GM15510 (cell line): ENCODE results near the gene MARCHF11.

ENCODE experiments used
- POLR2A ChIP-seq: IDR thresholded peaks from 3 replicates; pipeline ENCODE4 v1.6.1; 2011; ENCODE audit warnings: borderline replicate concordance; ENCODE audit not compliant: insufficient read length; ENCODE audit errors: extremely low read depth

The MARCHF11 gene

DNA sequence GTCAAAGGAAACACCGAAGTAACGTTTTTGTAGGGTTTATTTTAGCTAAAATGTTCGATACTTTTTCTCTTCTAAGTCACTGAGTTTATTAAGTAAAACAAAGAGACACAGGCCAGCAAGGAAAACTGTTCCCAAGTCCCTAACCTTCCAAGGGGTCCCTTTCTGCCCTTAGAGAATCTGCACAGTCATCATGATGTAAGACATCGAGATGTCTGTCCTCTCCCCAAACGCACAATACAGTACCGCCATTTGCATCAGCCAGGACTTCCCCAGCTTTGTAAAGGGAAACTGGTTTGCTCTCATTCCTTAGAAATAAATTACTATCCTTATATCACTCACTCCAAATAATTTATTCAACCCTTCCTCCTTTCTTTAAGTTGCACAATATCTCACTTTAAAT lies 89.3 kb downstream of the MARCHF11 start:
- no peak for TF ChIP-seq POLR2A

DNA sequence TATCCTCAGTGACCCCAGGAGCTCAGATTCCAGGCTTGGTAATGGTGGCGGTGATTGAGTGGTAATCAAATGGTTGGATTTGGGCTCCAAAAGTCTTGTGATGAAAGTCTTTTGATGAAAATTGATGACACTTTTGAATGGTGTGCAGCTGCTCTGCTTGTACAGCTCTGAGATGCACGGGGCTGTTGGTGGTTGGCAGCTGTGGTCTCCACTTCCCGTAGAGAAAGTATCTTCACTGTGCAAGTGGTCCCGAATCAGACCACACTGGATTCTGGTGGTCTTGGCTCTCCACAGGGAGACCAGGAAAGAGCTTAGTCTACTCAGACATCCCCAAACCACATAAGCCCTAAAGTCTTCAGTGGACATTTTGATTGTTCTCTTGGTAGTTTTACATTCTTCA lies 96.6 kb downstream of the MARCHF11 start:
- TF ChIP-seq POLR2A, result no peak

- no peak for TF ChIP-seq POLR2A
Measured at GRCh38 chr5:16082053-16082452, 97.5 kb downstream of the MARCHF11 start.

- no peak for TF ChIP-seq POLR2A
Measured at GRCh38 chr5:16081376-16081955, 98.1 kb downstream of the MARCHF11 start.

DNA sequence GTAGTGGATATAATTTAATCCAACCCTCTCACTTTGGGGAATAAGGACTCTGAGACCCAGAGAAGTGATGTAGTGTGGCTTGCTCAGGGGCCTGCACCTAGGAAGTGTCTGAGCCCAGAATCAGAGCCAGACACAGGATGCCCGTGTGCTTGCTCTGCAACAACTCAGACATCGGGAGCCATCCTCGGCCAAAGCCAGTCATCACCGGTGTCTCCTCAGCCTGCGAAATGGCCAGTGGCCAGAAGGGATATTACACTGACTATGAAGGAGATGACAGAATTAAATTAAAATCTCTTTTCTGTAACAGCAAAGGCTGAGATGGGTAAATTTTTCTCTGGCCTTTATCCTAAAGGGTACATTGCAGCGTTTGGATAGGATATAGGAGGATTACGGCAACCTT lies 102.9 kb downstream of the MARCHF11 start:
- no peak for TF ChIP-seq POLR2A

GRCh38 chr5:16074358-16074757 lies 105.2 kb downstream of the MARCHF11 start:
- TF ChIP-seq POLR2A, result no peak

- TF ChIP-seq POLR2A, result no peak
Measured at GRCh38 chr5:16072616-16073015, 107.0 kb downstream of the MARCHF11 start.

GRCh38 chr5:16067415-16067814 lies 112.2 kb downstream of the MARCHF11 start:
- no peak for TF ChIP-seq POLR2A

GRCh38 chr5:16066810-16067209 lies 112.8 kb downstream of the MARCHF11 start:
- TF ChIP-seq POLR2A, result no peak

DNA sequence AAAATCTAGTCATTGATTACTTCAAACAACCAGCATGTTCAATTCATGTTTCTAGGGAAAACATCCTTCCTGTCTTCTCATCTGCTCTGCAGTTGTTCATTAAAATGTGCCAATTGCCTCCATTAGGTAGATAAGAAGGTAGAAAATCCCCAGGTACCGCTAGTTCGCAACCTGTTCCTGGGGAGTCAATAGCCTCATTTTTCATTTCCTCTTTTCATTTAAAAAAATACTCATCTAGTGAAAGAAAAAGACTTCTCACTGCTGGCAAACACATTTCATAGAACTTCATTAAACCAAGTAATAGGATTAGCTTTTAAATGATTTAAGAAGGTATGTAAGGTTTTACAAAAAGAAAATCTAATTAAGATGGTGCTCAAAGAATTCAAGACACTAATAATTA lies 113.3 kb downstream of the MARCHF11 start:
- TF ChIP-seq POLR2A, result no peak

- no peak for TF ChIP-seq POLR2A
Measured at GRCh38 chr5:16065831-16066230, 113.8 kb downstream of the MARCHF11 start.

- no peak for TF ChIP-seq POLR2A
Measured at GRCh38 chr5:16064135-16064893, 115.3 kb downstream of the MARCHF11 start.

DNA sequence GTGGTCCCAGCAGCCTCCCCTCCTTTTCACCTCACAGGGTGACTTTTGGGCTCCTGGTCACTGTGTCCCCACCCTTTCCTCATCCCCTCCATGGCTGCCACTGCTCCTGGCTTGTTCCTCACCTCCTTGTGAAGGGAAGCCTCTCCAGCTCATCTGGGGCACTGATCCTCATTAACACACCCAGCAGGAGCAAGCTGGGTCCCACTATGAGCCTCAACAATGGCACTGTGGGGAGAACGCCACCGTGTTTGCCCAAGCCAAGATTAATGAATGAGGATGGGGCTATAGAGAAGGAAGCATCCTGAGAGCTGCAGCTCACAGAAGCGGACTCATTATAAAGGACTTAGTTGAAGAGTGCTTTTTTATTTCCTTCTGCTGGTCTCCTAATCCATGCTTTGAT lies 118.4 kb downstream of the MARCHF11 start:
- TF ChIP-seq POLR2A, result no peak

DNA sequence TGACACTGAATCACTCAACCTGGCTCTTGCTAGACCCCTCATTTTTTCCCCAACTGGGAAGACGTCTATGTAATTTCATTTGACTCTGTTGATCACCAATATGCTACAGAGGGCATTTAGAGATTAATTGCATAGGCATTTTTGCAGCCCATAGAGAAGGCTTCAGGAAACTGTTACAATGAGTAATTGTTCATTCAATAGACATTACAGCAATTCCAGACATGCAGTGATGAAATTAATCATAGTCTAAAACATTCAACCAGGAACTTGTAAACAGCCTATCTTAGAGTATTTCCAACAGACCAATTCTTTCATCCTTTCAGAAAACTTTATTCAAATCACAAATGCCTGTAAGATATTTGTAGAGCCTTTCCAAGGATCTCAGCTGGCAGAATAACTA lies 122.3 kb downstream of the MARCHF11 start:
- TF ChIP-seq POLR2A, result no peak

DNA sequence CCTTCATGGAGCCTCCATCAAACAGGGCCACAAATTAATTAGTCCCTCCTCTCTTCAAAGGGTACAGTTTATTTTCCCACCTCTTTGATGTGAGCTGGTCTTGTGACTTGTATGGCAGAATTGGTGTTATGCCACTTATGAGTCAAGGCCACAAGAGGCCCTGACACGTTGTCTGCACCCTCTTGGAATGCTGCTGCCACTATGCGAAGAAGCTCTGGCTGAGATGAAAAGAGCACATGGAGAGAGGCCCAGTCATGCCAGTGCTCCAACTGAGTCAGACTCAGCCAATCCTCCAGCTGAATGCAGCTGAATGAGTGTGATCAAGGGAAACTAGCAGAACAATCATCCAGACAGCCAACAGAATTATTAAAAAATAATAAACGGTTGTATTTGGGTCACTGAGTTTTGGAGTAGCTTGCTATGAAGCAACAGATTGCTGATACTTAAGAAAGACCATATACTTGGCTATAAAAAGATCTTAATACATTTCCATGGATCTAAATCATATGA lies 128.3 kb downstream of the MARCHF11 start:
- no peak for TF ChIP-seq POLR2A

GRCh38 chr5:16050414-16050813 lies 129.2 kb downstream of the MARCHF11 start:
- TF ChIP-seq POLR2A, result no peak
